Measurements from ENCODE around the gene NCAM2. TPM values are rescaled to one million over a fixed set of nuclear protein-coding genes. Genes with fewer than 3 reads are reported as not detected.

The NCAM2 gene
- total and polyA plus RNA-seq, 9 donors: 0.35 to 6.8 (median 1.2) TPM

GRCh38 chr21:21291883-21292569 is 293.8 kb downstream of the NCAM2 start:
- H3K27me3 ChIP-seq: no peaks in the 10 kb centered on the region
- no peak overlapping the region for H3K4me3 ChIP-seq
- WGBS, 3 donors: 92 to 94% (median 94%) methylated on average over 3 of the region's 3 CpGs
- H3K4me1 ChIP-seq (ENCODE audit: insufficient read depth): no peaks in the 10 kb centered on the region
- H3K27ac ChIP-seq: no peak overlapping the region
- H3K9me3 ChIP-seq: no peaks in the 10 kb centered on the region
- TF ChIP-seq, protein P1, sequence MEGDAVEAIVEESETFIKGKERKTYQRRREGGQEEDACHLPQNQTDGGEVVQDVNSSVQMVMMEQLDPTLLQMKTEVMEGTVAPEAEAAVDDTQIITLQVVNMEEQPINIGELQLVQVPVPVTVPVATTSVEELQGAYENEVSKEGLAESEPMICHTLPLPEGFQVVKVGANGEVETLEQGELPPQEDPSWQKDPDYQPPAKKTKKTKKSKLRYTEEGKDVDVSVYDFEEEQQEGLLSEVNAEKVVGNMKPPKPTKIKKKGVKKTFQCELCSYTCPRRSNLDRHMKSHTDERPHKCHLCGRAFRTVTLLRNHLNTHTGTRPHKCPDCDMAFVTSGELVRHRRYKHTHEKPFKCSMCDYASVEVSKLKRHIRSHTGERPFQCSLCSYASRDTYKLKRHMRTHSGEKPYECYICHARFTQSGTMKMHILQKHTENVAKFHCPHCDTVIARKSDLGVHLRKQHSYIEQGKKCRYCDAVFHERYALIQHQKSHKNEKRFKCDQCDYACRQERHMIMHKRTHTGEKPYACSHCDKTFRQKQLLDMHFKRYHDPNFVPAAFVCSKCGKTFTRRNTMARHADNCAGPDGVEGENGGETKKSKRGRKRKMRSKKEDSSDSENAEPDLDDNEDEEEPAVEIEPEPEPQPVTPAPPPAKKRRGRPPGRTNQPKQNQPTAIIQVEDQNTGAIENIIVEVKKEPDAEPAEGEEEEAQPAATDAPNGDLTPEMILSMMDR (IDR thresholded peaks at IDR 0.05): no peak
- TF ChIP-seq EP300 (IDR thresholded peaks at IDR 0.05): no peak
- TF ChIP-seq POLR2A (IDR thresholded peaks at IDR 0.05): no peak
- intact Hi-C loops (cut with DNase I): no loop called here
- no peak for DNase-seq
- no peaks in the 10 kb centered on the region for H3K36me3 ChIP-seq

GRCh38 chr21:21295303-21295702 is 297.1 kb downstream of the NCAM2 start:
- H3K9me3 ChIP-seq: no peaks in the 10 kb centered on the region
- 92 to 94% (median 93%) methylated on average over 3 of the region's 3 CpGs for WGBS, 3 donors
- no peaks in the 10 kb centered on the region for H3K27me3 ChIP-seq
- intact Hi-C loops (cut with DNase I): no loop called here
- H3K4me1 ChIP-seq (ENCODE audit: insufficient read depth): no peaks in the 10 kb centered on the region
- no peak overlapping the region for H3K27ac ChIP-seq
- TF ChIP-seq, protein P1 (IDR thresholded peaks at IDR 0.05): no peak
- no peak for TF ChIP-seq EP300 (IDR thresholded peaks at IDR 0.05)
- TF ChIP-seq POLR2A (IDR thresholded peaks at IDR 0.05): no peak
- no peaks in the 10 kb centered on the region for H3K36me3 ChIP-seq
- no peak overlapping the region for H3K4me3 ChIP-seq
- DNase-seq: no peak

- no peak overlapping the region for H3K27ac ChIP-seq
- no peaks in the 10 kb centered on the region for H3K36me3 ChIP-seq
- 73 to 81% (median 78%) methylated on average over 2 of the region's 2 CpGs for WGBS, 3 donors
- H3K9me3 ChIP-seq: no peaks in the 10 kb centered on the region
- DNase-seq: no peak
- intact Hi-C loops (cut with DNase I): no loop called here
- H3K4me1 ChIP-seq (ENCODE audit: insufficient read depth): no peaks in the 10 kb centered on the region
- no peaks in the 10 kb centered on the region for H3K27me3 ChIP-seq
- H3K4me3 ChIP-seq: no peak overlapping the region
- no peak for TF ChIP-seq POLR2A (IDR thresholded peaks at IDR 0.05)
- TF ChIP-seq, protein P1 (IDR thresholded peaks at IDR 0.05): no peak
- no peak for TF ChIP-seq EP300 (IDR thresholded peaks at IDR 0.05)
Measured at GRCh38 chr21:21297211-21297610, 299.0 kb downstream of the NCAM2 start.

- Histone ChIP-seq H3K9me3 (no peaks in the 10 kb centered on the region), H3K36me3 (no peaks in the 10 kb centered on the region), H3K27ac (no peak overlapping the region), H3K27me3 (no peaks in the 10 kb centered on the region), H3K4me1 (ENCODE audit: insufficient read depth) (no peaks in the 10 kb centered on the region), H3K4me3 (no peak overlapping the region)
- TF ChIP-seq, protein P1 (IDR thresholded peaks at IDR 0.05): no peak
- TF ChIP-seq EP300 (IDR thresholded peaks at IDR 0.05): no peak
- no peak for TF ChIP-seq POLR2A (IDR thresholded peaks at IDR 0.05)
- DNase-seq: no peak
- WGBS, 3 donors: 63 to 82% (median 73%) methylated on average over 2 of the region's 2 CpGs
- intact Hi-C loops (cut with DNase I): no loop called here
Measured at GRCh38 chr21:21301013-21301412, 302.8 kb downstream of the NCAM2 start.

Measured in ovary (tissue), 9 donors.